HepG2 (cell line): ENCODE measurements around the gene XPR1. TPM values are rescaled to one million over a fixed set of nuclear protein-coding genes. Genes with fewer than 3 reads are reported as not detected.

Experiments used
- ATAC-seq: fragments of 200-7000 bp; cut with Tn5 transposase; 3 replicates; pipeline ENCODE4 v1.9.1; 2020; ENCODE audit warnings: mild to moderate bottlenecking, moderate library complexity
- BruUV-seq: library from RNA; stranded (reverse); fragments of 400-500 nt; replicated peaks from 2 replicates; lab custom pipeline; 2021; lab: Mats Ljungman, UMichigan
- CTCF ChIA-PET: fragments of 300-600 bp; formaldehyde crosslinking; extraction: SDS; loops from one replicate; lab custom pipeline; 2021; ENCODE audit warnings: low total read pairs, inconsistent platforms, low intra/inter-chr PET ratio; lab: Yijun Ruan, JAX
- POLR2A ChIA-PET: fragments of 350-600 bp; sonication (Branson Sonifier 250); formaldehyde crosslinking; loops from one replicate; lab custom pipeline; 2020; ENCODE audit warnings: antibody characterized with exemption, inconsistent platforms; lab: Yijun Ruan, JAX
- DNase-seq: peaks from one replicate; pipeline ENCODE4 v3.0.0-alpha.2; 2015; ENCODE audit warnings: low spot score
- FAIRE-seq: peaks from 3 replicates; lab custom pipeline; 2011; peaks lifted over from hg19 to GRCh38; lab: Jason Lieb, UNC
- H2AFZ ChIP-seq: one replicate; pipeline ENCODE4 v1.6.1; 2011; ENCODE audit warnings: low read length, inconsistent platforms
- H3K27ac ChIP-seq: fragments of 300-600 bp; 3 replicates; pipeline ENCODE4 v1.8.0; 2011; ENCODE audit warnings: mixed run types, mild to moderate bottlenecking, mixed read lengths, low read length, inconsistent platforms; ENCODE audit not compliant: insufficient read depth; ENCODE audit errors: extremely low read length
- H3K27me3 ChIP-seq, 2 experiments: fragments of 200-600 bp in 1 of 2; 2 replicates in 1 of 2; 3 replicates in 1 of 2; pipeline versions ENCODE4 v1.6.0 to v1.8.0; 2011; ENCODE audit warnings: low read length in 2 of 2, mild to moderate bottlenecking in 2 of 2, moderate library complexity in 2 of 2, inconsistent platforms in 1 of 2; ENCODE audit not compliant: insufficient read depth in 2 of 2, control insufficient read depth in 1 of 2
- H3K36me3 ChIP-seq, 2 experiments: fragments of 200-600 bp in 1 of 2; replicated peaks in 1 of 2; 2 replicates in 1 of 2; 3 replicates in 1 of 2; pipeline versions ENCODE4 v1.5.1 to v1.8.0; 2011; ENCODE audit warnings: low read length in 2 of 2, inconsistent platforms in 1 of 2; ENCODE audit not compliant: insufficient read depth in 2 of 2, control insufficient read depth in 1 of 2
- H3K4me1 ChIP-seq: 2 replicates; pipeline ENCODE4 v1.5.1; 2012; ENCODE audit warnings: low read length, inconsistent platforms; ENCODE audit not compliant: insufficient read depth
- H3K4me2 ChIP-seq: 2 replicates; pipeline ENCODE4 v1.6.0; 2011; ENCODE audit warnings: low read depth, low read length, inconsistent platforms
- H3K4me3 ChIP-seq, 3 experiments: fragments of 200-600 bp in 1 of 3; sonication (generic), shearing (Covaris generic) in 1 of 3; replicated peaks in 1 of 3; 2 replicates each; pipeline ENCODE4 v1.5.1; 2011 to 2016; ENCODE audit warnings: low read length in 3 of 3, inconsistent platforms in 2 of 3, low read depth in 2 of 3, mild to moderate bottlenecking in 2 of 3, control low read depth in 1 of 3, mixed read lengths in 1 of 3; ENCODE audit not compliant: insufficient read depth in 1 of 3
- H3K79me2 ChIP-seq: one replicate; pipeline ENCODE4 v1.6.1; 2011; ENCODE audit warnings: low read length, inconsistent platforms; ENCODE audit not compliant: insufficient read depth
- H3K9ac ChIP-seq: 2 replicates; pipeline ENCODE4 v1.6.0; 2011; ENCODE audit warnings: mild to moderate bottlenecking, low read depth, low read length, inconsistent platforms; ENCODE audit not compliant: insufficient read depth
- H3K9me3 ChIP-seq: 2 replicates; pipeline ENCODE4 v1.5.1; 2012; ENCODE audit warnings: mild to moderate bottlenecking, low read length
- H4K20me1 ChIP-seq: 2 replicates; pipeline ENCODE4 v1.6.0; 2011; ENCODE audit warnings: inconsistent platforms, mild to moderate bottlenecking, low read length, moderate library complexity; ENCODE audit not compliant: insufficient read depth
- ARNT2 ChIP-seq: sonication (generic); formaldehyde crosslinking; IDR thresholded peaks from 2 replicates; pipeline ENCODE4 v1.8.0; 2022; ENCODE audit warnings: mild to moderate bottlenecking, low read depth, missing genetic modification reagents, moderate library complexity
- EED ChIP-seq: sonication (generic); formaldehyde crosslinking; IDR thresholded peaks from 2 replicates; pipeline ENCODE4 v1.5.0; 2020; ENCODE audit warnings: mild to moderate bottlenecking, missing genetic modification reagents
- KDM2A ChIP-seq: sonication (generic); formaldehyde crosslinking; IDR thresholded peaks from 2 replicates; pipeline ENCODE4 v1.4.0; 2020; ENCODE audit warnings: low read depth, missing genetic modification reagents, borderline replicate concordance
- KDM6A ChIP-seq: IDR thresholded peaks from 2 replicates; pipeline ENCODE4 v1.6.1; 2016; ENCODE audit warnings: low read depth
- MAFF ChIP-seq: IDR thresholded peaks from 2 replicates; pipeline ENCODE4 v1.6.1; 2011; ENCODE audit warnings: low read depth, low read length, improper control_type of control experiment
- SIX1 ChIP-seq: sonication (generic); formaldehyde crosslinking; IDR thresholded peaks from 2 replicates; pipeline ENCODE4 v1.4.0; 2020; ENCODE audit warnings: missing genetic modification reagents, borderline replicate concordance
- SIX4 ChIP-seq: sonication (generic); formaldehyde crosslinking; IDR thresholded peaks from 2 replicates; pipeline ENCODE4 v1.4.0; 2020; ENCODE audit warnings: missing genetic modification reagents
- SKIL ChIP-seq: sonication (generic); formaldehyde crosslinking; IDR thresholded peaks from 2 replicates; pipeline ENCODE4 v1.8.0; 2022; ENCODE audit warnings: missing genetic modification reagents, mild to moderate bottlenecking, moderate library complexity, borderline replicate concordance
- SRF ChIP-seq: IDR thresholded peaks from 2 replicates; pipeline ENCODE4 v1.6.1; 2011; ENCODE audit warnings: mild to moderate bottlenecking, low read depth, low read length, moderate library complexity
- TFAP4 ChIP-seq: sonication (generic); IDR thresholded peaks from 2 replicates; pipeline ENCODE4 v1.6.1; 2016; ENCODE audit warnings: low read depth, borderline replicate concordance
- ZMAT5 ChIP-seq: sonication (generic); formaldehyde crosslinking; IDR thresholded peaks from 2 replicates; pipeline ENCODE4 v1.5.0; 2020; ENCODE audit warnings: mild to moderate bottlenecking, low read depth, missing genetic modification reagents, borderline replicate concordance
- ZNF207 ChIP-seq: fragments of 450-650 bp; IDR thresholded peaks from 2 replicates; pipeline ENCODE4 v1.6.1; 2016; ENCODE audit warnings: antibody characterized with exemption, borderline replicate concordance
- ZNF3 ChIP-seq: IDR thresholded peaks from 2 replicates; pipeline ENCODE4 v1.7.0; 2017; ENCODE audit warnings: inconsistent platforms
- ZNF530 ChIP-seq: sonication (generic); formaldehyde crosslinking; IDR thresholded peaks from 2 replicates; pipeline ENCODE4 v1.5.0; 2020; ENCODE audit warnings: low read depth, mild to moderate bottlenecking, missing genetic modification reagents
- ZNF777 ChIP-seq: sonication (generic); formaldehyde crosslinking; IDR thresholded peaks from 2 replicates; pipeline ENCODE4 v1.4.0; 2020; ENCODE audit warnings: missing genetic modification reagents
- WGBS: methylation state at CpG from one replicate; pipeline ENCODE4 v1.1.6; 2017; ENCODE audit warnings: low lambda C conversion rate; 5-methylcytosine and 5-hydroxymethylcytosine counted together
- in situ Hi-C: cut with HindIII; loops from 2 replicates; pipeline ENCODE4 v1.10.0; 2017; ENCODE audit warnings: low pct_unique_long_range_greater_than_20kb; ENCODE audit not compliant: extremely low pct_ligation_motif_present
- intact Hi-C: fragments of 100-400 bp; cut with micrococcal nuclease; formaldehyde crosslinking; loops from one replicate; pipeline ENCODE4 v1.10.0; 2022; ENCODE audit not compliant: unreplicated experiment
- polyA plus RNA-seq, 8 experiments: library from polyadenylated mRNA; depleted of rRNA in 3 of 8; stranded (reverse) in 7 of 8; unstranded in 1 of 8; fragments of >200 nt; fragmentation: Illumina TruSeq in 4 of 8; extraction: Trizol in 4 of 8; gene quantifications; 2 replicates each; pipeline versions ENCODE4 v1.2.1 to v1.2.3, GENCODE V29; 2011 to 2016; ENCODE audit warnings: low read depth in 4 of 8, missing spikeins in 1 of 8, mixed read lengths in 1 of 8; ENCODE audit not compliant: insufficient read depth in 1 of 8
- total RNA-seq, 5 experiments: library from RNA; depleted of rRNA; stranded (reverse); fragments of >200 nt; fragmentation: Illumina TruSeq; extraction: Trizol; gene quantifications; 2 replicates each; pipeline ENCODE4 v1.2.3, GENCODE V29; 2016; ENCODE audit warnings: low read depth in 1 of 5

Gene XPR1
- total and polyA plus RNA-seq, 2 of the 13 experiments (the other 11 are each of a cell fraction or from before 2014, with no cell fraction given), result 22.3 to 23.6 TPM

GRCh38 chr1:180928331-180929230, 296.8 kb downstream of the XPR1 start:
- H3K4me3 ChIP-seq, result no peak overlapping the region
- intact Hi-C loops, result no loop called here
- DNase-seq, result peak; percentile 55
- H2AFZ ChIP-seq, result no peak overlapping the region
- WGBS, result 72% methylated on average over 13 of the region's 17 CpGs
- in situ Hi-C loops, result no loop called here
- no peaks in the 10 kb centered on the region for H4K20me1 ChIP-seq
- BruUV-seq, result no TSS peak
- H3K9me3 ChIP-seq, result no peaks in the 10 kb centered on the region
- H3K27ac ChIP-seq, result no peak overlapping the region
- H3K79me2 ChIP-seq, result no peaks in the 10 kb centered on the region
- H3K9ac ChIP-seq, result no peak overlapping the region
- peaks cover 64% of the 10 kb centered on the region for H3K4me1 ChIP-seq
- TF ChIP-seq SRF, result peak; percentile 73
- peak; percentile 97 for TF ChIP-seq ZNF3 (CRISPR knock-in tag)
- peak; percentile 86; the same call in 1 of the 2 replicates for TF ChIP-seq SIX1 (CRISPR knock-in tag)
- no peak for TF ChIP-seq ZNF777 (CRISPR knock-in tag)
- peak; percentile 69; the same call in 1 of the 2 replicates for TF ChIP-seq SIX4
- TF ChIP-seq, all 625 proteins: peak for 4
- Histone ChIP-seq H3K4me2 (no peak overlapping the region; the same call in 1 of the 2 replicates), H3K27me3 (no peaks in the 10 kb centered on the region), H3K36me3 (no peaks in the 10 kb centered on the region)
- POLR2A ChIA-PET, result no interaction called here
- no peak for ATAC-seq
- CTCF ChIA-PET, result no interaction called here
- FAIRE-seq, result no peak

- POLR2A ChIA-PET, result no interaction called here
- Histone ChIP-seq H3K9me3 (no peaks in the 10 kb centered on the region), H3K27ac (no peak overlapping the region), H3K79me2 (no peaks in the 10 kb centered on the region), H3K9ac (no peak overlapping the region), H4K20me1 (no peaks in the 10 kb centered on the region), H3K27me3 (no peaks in the 10 kb centered on the region), H3K4me3 (no peak overlapping the region), H3K36me3 (no peaks in the 10 kb centered on the region), H3K4me1 (peaks cover 57% of the 10 kb centered on the region), H3K4me2 (no peak overlapping the region), H2AFZ (no peak overlapping the region)
- DNase-seq (peak; percentile 44), FAIRE-seq (no peak), ATAC-seq (no peak)
- 0% methylated on average over 1 of the region's 3 CpGs for WGBS
- CTCF ChIA-PET, result no interaction called here
- BruUV-seq, result no TSS peak
- in situ Hi-C loops (no loop called here), intact Hi-C loops (no loop called here)
- no peak for TF ChIP-seq ZMAT5 (CRISPR knock-in tag)
- no peak for TF ChIP-seq KDM2A (CRISPR knock-in tag)
- TF ChIP-seq ARNT2 (CRISPR knock-in tag), result no peak
- no peak for TF ChIP-seq EED (CRISPR knock-in tag)
- no peak for TF ChIP-seq SIX4
- no peak for TF ChIP-seq MAFF
- no peak for TF ChIP-seq ZNF530
- TF ChIP-seq TFAP4, result peak; percentile 23; the same call in 1 of the 2 replicates
- TF ChIP-seq ZNF207, result no peak
- TF ChIP-seq SKIL (CRISPR knock-in tag), result no peak; the same call in 1 of the 2 replicates
- TF ChIP-seq KDM6A (CRISPR knock-in tag), result no peak
Measured at GRCh38 chr1:180929389-180929788, 297.6 kb downstream of the XPR1 start.
